AG04449 (cell line): ENCODE measurements around the gene CD300A.

Source experiments
- CTCF ChIA-PET: fragments of 350-600 bp; formaldehyde crosslinking; extraction: SDS; loops from one replicate; lab custom pipeline; 2021; ENCODE audit warnings: antibody characterized with exemption; lab: Yijun Ruan, JAX
- POLR2A ChIA-PET: fragments of 400-600, 350-600 bp; formaldehyde crosslinking; extraction: SDS; loops from one replicate; lab custom pipeline; 2020; ENCODE audit warnings: antibody characterized with exemption, inconsistent platforms; lab: Yijun Ruan, JAX
- DNase-seq: peaks from one replicate; pipeline ENCODE4 v3.0.0-alpha.2; 2010; ENCODE audit warnings: low read depth, low spot score
- H3K4me3 ChIP-seq: 2 replicates; pipeline ENCODE4 v1.5.1; 2011; ENCODE audit warnings: low read depth, mild to moderate bottlenecking, control low read depth, low read length
- TF ChIP-seq, protein P1 (sequence below): IDR thresholded peaks from one replicate; pipeline ENCODE4 v1.5.1; 2011; ENCODE audit warnings: mild to moderate bottlenecking, moderate library complexity, low read length, control low read depth, inconsistent platforms; ENCODE audit not compliant: insufficient read depth; ENCODE audit errors: missing control alignments

The CD300A gene

DNA sequence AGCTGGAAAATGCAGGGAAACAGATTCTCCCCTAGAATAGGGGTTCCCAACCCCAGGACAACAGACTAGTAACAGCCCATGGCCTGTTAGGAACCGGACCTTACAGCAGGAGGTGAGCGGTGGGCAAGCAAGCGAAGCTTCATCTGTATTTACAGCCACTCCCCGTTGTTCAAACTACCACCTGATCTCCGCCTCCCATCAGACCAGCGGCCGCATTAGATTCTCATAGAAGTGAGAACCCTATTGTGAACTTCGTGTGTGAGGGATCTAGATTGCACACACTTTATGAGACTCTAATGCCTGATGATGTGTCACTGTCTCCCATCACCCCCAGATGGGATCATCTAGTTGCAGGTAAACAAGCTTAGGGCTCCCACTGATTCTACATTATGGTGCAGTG lies 61.3 kb downstream of the CD300A start:
- CTCF ChIA-PET = interaction anchor here (1.0 kb wide), 1 partner anchor 149 kb away, joined by 3 read pairs; no protein-coding TSS in a partner anchor
- DNase-seq = no peak
- TF ChIP-seq, protein P1, sequence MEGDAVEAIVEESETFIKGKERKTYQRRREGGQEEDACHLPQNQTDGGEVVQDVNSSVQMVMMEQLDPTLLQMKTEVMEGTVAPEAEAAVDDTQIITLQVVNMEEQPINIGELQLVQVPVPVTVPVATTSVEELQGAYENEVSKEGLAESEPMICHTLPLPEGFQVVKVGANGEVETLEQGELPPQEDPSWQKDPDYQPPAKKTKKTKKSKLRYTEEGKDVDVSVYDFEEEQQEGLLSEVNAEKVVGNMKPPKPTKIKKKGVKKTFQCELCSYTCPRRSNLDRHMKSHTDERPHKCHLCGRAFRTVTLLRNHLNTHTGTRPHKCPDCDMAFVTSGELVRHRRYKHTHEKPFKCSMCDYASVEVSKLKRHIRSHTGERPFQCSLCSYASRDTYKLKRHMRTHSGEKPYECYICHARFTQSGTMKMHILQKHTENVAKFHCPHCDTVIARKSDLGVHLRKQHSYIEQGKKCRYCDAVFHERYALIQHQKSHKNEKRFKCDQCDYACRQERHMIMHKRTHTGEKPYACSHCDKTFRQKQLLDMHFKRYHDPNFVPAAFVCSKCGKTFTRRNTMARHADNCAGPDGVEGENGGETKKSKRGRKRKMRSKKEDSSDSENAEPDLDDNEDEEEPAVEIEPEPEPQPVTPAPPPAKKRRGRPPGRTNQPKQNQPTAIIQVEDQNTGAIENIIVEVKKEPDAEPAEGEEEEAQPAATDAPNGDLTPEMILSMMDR = no peak
- POLR2A ChIA-PET = no interaction called here
- no peak overlapping the region for H3K4me3 ChIP-seq

DNA sequence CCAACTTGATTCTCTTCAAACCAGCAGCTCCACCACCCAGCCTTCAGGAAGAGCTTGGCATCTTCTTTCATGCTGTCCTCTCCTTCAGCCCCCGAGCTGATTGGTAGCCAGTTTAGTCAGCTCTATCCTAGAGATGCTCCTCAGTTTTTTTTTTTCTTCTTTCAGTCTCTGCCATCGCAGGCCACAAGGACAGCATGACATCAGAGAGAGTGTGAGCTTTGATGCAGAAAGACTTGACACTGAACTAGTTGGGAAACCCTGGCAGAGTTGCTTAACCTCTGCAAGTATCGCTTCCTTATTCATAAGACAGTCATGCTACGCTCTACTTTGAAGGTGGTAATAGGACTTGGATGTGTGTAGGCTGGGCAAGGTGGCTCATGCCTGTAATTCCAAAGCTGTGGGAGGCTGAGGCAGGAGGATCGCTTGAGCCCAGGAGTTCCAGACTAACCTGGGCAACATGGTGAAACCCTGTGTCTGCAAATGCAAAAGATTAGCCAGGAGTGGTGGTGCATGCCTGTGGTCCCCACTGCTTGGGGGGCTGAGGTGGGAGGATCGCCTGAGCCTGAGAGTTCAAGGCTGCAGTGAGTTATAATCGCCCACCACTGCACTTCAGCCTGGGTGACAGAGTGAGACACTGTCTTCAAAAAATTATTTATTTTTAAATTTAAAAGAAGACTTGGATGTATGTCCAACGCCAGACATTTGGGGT lies 62.2 kb downstream of the CD300A start:
- TF ChIP-seq, protein P1 = no peak
- ChIA-PET POLR2A (no interaction called here), CTCF (interaction anchor here (1.0 kb wide), 1 partner anchor 150 kb away, joined by 3 read pairs; no protein-coding TSS in a partner anchor)
- no peak overlapping the region for H3K4me3 ChIP-seq
- DNase-seq = no peak

DNA sequence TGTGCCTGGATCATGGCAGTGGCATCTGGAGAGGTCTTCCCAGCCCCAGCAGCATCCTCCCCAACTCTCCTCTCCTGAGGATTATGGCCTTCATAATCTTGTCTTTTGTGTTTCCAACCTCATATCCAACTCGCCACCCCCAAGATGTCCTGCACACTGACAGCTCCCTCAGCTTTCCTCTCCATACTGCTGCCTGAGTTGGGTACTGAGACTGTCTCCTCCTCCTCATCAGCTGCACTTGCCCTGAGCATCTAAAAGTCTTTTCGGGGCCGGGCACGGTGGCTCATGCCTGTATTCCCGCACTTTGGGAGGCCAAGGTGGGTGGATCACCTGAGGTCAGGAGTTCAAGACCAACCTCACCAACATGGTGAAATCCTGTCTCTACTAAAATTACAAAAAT lies 62.8 kb downstream of the CD300A start:
- H3K4me3 ChIP-seq = no peak overlapping the region
- CTCF ChIA-PET = no interaction called here
- TF ChIP-seq, protein P1 = no peak
- DNase-seq = no peak
- POLR2A ChIA-PET = no interaction called here

DNA sequence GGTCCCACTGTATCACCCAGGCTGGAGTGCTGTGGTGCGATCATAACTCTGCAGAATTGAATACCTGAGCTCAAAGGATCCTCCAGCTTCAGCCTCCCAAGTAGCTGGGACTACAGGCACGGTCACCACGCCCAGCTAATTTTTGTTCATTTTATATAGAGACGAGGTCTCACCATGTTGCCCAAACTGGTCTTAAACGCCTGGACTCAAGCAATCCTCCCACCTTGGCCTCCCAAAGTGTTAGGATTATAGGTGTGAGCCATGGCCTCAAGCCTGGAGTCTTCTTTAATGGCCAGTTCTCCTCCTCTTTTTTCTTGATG lies 64.4 kb downstream of the CD300A start:
- no peak for DNase-seq
- POLR2A ChIA-PET = no interaction called here
- TF ChIP-seq, protein P1 = no peak

DNA sequence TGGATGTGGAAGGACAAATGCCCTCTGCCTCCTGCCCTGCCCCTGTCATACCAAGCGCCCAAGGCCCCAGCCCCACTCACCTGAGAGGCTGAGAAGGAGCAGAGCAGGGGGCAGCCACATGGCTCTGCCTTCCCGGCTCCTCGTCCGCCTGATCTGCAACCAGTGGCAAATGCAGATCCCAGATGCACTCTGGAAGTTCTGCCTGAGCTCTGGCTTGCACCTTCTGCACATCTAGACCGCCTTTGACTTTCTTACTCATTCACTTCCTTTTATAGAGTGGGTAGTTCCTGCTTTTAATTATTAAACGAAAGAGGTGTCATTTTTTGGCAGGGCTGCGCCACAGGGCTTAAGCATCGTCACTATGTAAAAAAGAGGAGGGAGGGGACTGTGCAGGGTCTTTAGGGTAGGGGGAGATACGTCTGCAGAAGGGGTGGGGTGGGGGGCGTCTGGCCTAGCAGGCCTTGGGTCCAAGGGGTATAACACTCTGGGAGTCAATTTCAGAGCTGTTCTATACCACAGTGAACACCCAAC lies 64.9 kb downstream of the CD300A start, which contains the start of gene CD300LB:
Gene CD300LB, minus strand, starts transcription at position 245 of the 531 bp plus-strand sequence. Its CDS starts 125 bp downstream, at position 120.
- ChIA-PET CTCF (no interaction called here), POLR2A (no interaction called here)
- no peak for DNase-seq
- TF ChIP-seq, protein P1 = no peak
- no peak within 1 kb of the TSS for H3K4me3 ChIP-seq

More for the DNA sequence above, 64.4 kb downstream of the CD300A start:
- CTCF ChIA-PET = no interaction called here
- H3K4me3 ChIP-seq = no peak overlapping the region

DNA sequence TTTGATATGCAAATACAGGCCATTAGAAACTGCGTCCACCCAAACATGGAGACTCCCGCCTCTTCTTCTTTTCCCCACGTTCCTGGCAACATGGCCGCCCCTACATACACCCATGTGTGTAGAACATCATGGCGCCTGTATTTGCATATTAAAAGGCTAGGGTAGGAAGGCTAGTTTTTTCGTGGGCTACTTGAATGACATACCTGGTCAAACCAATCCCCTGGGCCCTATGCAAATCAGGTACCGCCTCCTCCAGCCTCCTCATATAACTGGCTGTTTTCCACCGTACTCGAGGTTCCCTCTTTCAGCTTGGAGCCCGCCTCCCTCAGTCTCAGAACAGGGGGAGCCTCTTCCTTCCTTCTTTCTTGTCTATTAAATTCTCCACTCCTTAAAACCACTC lies 65.7 kb downstream of the CD300A start:
- no peak for DNase-seq
- TF ChIP-seq, protein P1 = no peak
- no peak overlapping the region for H3K4me3 ChIP-seq
- ChIA-PET POLR2A (no interaction called here), CTCF (no interaction called here)
